CD8-positive, alpha-beta memory T cell (primary cell): Measurements from ENCODE around the gene ST8SIA2. TPM values are rescaled to one million over a fixed set of nuclear protein-coding genes. Genes with fewer than 3 reads are reported as not detected.

Experiments
- CTCF ChIA-PET: fragments of 350-600 bp; sonication (Branson Sonifier 250); formaldehyde crosslinking; loops from one replicate; lab custom pipeline; 2021; ENCODE audit warnings: antibody characterized with exemption; lab: Charles Lee
- POLR2A ChIA-PET: fragments of 350-600 bp; sonication (Branson Sonifier 250); formaldehyde crosslinking; loops from one replicate; lab custom pipeline; 2021; ENCODE audit warnings: antibody characterized with exemption; lab: Charles Lee
- DNase-seq, 5 donors: peaks; one replicate each; pipeline versions ENCODE4 v3.0.0 to v3.0.0-alpha.2; 2020 to 2022; ENCODE audit warnings: mixed read lengths in 1 of 5
- H3K27ac ChIP-seq: one replicate; pipeline ENCODE4 v1.7.0; 2013; ENCODE audit warnings: low read depth, mild to moderate bottlenecking, low read length, moderate library complexity
- H3K27me3 ChIP-seq: 2 replicates; pipeline ENCODE4 v1.7.0; 2013; ENCODE audit warnings: low read length, mild to moderate bottlenecking; ENCODE audit not compliant: insufficient read depth, poor library complexity, severe bottlenecking
- H3K36me3 ChIP-seq: 2 replicates; pipeline ENCODE4 v1.7.0; 2013; ENCODE audit warnings: mild to moderate bottlenecking, low read length, moderate library complexity; ENCODE audit not compliant: insufficient read depth
- H3K4me1 ChIP-seq: 2 replicates; pipeline ENCODE4 v1.7.0; 2013; ENCODE audit warnings: mild to moderate bottlenecking, low read length, moderate library complexity; ENCODE audit not compliant: insufficient read depth
- H3K4me3 ChIP-seq: 2 replicates; pipeline ENCODE4 v1.7.0; 2013; ENCODE audit warnings: mild to moderate bottlenecking, low read length
- H3K9me3 ChIP-seq: 2 replicates; pipeline ENCODE4 v1.7.0; 2013; ENCODE audit warnings: mild to moderate bottlenecking, low read length
- H3K27ac Mint-ChIP-seq, 8 donors: one replicate each; pipeline ENCODE4 v1.8.0; 2020 to 2021; ENCODE audit warnings: mixed read lengths in 8 of 8, mild to moderate bottlenecking in 6 of 8, inconsistent platforms in 3 of 8, moderate library complexity in 3 of 8
- H3K27me3 Mint-ChIP-seq, 2 donors: one replicate each; pipeline ENCODE4 v1.8.0; 2020 to 2021; ENCODE audit warnings: mixed read lengths in 2 of 2, mild to moderate bottlenecking in 1 of 2, moderate library complexity in 1 of 2
- H3K36me3 Mint-ChIP-seq, 3 donors: one replicate each; pipeline ENCODE4 v1.8.0; 2020 to 2021; ENCODE audit warnings: mixed read lengths in 3 of 3, inconsistent platforms in 1 of 3, mild to moderate bottlenecking in 1 of 3
- H3K4me1 Mint-ChIP-seq, 3 donors: one replicate each; pipeline ENCODE4 v1.8.0; 2020 to 2021; ENCODE audit warnings: mixed read lengths in 3 of 3, inconsistent platforms in 1 of 3, mild to moderate bottlenecking in 1 of 3
- H3K4me3 Mint-ChIP-seq, 7 donors: one replicate each; pipeline ENCODE4 v1.8.0; 2020 to 2021; ENCODE audit warnings: mixed read lengths in 7 of 7, mild to moderate bottlenecking in 6 of 7, moderate library complexity in 4 of 7, inconsistent platforms in 2 of 7
- H3K9me3 Mint-ChIP-seq, 5 donors: one replicate each; pipeline ENCODE4 v1.8.0; 2020 to 2022; ENCODE audit warnings: mixed read lengths in 5 of 5, mild to moderate bottlenecking in 3 of 5, moderate library complexity in 2 of 5, inconsistent platforms in 1 of 5
- polyA plus RNA-seq: library from polyadenylated mRNA; unstranded; fragments of 300-500 nt; fragmentation: Illumina TruSeq; gene quantifications from one replicate; pipeline ENCODE4 v1.2.3, GENCODE V29; 2021
- total RNA-seq, 2 experiments: library from RNA; stranded (reverse); gene quantifications; one replicate each; pipeline ENCODE4 v1.2.3, GENCODE V29; 2021

The ST8SIA2 gene, protein sequence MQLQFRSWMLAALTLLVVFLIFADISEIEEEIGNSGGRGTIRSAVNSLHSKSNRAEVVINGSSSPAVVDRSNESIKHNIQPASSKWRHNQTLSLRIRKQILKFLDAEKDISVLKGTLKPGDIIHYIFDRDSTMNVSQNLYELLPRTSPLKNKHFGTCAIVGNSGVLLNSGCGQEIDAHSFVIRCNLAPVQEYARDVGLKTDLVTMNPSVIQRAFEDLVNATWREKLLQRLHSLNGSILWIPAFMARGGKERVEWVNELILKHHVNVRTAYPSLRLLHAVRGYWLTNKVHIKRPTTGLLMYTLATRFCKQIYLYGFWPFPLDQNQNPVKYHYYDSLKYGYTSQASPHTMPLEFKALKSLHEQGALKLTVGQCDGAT
- total RNA-seq (not detected), polyA plus RNA-seq (not detected)

DNA sequence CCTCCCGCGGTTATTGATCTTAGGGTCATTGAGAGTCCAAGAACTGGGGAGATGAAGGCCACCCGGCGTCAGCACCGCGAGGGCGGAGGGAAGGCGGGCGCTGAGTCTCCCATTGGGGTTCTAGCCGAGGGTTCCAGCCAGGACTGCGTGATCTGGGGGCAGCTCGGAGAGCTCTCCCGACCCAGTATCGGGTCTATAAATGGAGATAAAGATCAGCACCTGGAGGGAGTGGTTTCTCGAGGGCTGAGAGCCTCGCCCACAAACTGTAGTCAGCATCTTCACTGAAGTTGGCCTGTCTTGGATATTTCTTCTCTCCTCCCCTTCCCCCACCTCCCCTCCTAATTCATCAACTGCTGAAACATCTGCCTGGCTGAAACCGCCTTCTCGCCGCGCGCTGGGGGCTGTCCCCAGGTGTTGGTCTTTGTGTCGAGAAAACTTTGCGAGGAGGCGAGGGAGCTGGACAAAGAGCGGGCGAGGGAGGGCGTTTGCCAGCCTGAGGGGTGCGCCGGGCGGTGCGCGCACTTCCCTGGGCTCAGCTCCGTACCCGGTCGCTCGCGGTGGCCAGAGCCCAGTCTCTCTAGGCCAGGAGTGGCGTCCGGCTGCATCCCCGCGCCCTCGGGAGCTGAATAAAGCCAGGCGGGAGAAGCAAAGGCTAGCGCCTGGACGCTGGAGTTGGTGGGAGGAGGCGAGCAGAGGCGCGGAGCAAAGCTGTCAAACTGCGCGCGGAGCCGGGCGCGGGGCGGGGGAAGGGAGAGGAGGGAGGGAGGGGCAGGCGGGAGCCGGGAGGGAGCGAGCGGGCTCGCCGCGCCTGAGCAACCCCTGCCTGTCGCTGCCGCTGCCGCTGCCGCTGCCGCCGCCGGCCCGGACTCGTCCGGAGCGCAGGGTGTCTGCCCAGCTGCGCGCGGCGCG, at the start of gene ST8SIA2:
ST8SIA2 (plus strand) TSS at position 811 of the 909 bp plus-strand sequence. CDS start 184 bp downstream, outside the sequence.
- H3K4me3 Mint-ChIP-seq: peak within 1 kb of the TSS in 1 of 7 donors; percentile 27
- H3K4me3 ChIP-seq: no peak within 1 kb of the TSS
- peaks cover 0 to 16% (median 5%) of the 10 kb centered on the region in 3 donors for H3K4me1 Mint-ChIP-seq
- no peak within 1 kb of the TSS for H3K27ac ChIP-seq
- ChIA-PET POLR2A (no interaction called here), CTCF (no interaction called here)
- no peaks in the 10 kb centered on the region for H3K36me3 Mint-ChIP-seq
- H3K27me3 ChIP-seq: peaks cover 15% of the 10 kb centered on the region
- no peaks in the 10 kb centered on the region for H3K4me1 ChIP-seq
- peak within 1 kb of the TSS in 1 of 8 donors; percentile 19 for H3K27ac Mint-ChIP-seq
- no peaks in the 10 kb centered on the region for H3K36me3 ChIP-seq
- no peaks in the 10 kb centered on the region for H3K9me3 Mint-ChIP-seq
- H3K9me3 ChIP-seq: no peaks in the 10 kb centered on the region
- H3K27me3 Mint-ChIP-seq: peaks cover 45 to 77% of the 10 kb centered on the region in 2 donors
- DNase-seq: no peak

DNA sequence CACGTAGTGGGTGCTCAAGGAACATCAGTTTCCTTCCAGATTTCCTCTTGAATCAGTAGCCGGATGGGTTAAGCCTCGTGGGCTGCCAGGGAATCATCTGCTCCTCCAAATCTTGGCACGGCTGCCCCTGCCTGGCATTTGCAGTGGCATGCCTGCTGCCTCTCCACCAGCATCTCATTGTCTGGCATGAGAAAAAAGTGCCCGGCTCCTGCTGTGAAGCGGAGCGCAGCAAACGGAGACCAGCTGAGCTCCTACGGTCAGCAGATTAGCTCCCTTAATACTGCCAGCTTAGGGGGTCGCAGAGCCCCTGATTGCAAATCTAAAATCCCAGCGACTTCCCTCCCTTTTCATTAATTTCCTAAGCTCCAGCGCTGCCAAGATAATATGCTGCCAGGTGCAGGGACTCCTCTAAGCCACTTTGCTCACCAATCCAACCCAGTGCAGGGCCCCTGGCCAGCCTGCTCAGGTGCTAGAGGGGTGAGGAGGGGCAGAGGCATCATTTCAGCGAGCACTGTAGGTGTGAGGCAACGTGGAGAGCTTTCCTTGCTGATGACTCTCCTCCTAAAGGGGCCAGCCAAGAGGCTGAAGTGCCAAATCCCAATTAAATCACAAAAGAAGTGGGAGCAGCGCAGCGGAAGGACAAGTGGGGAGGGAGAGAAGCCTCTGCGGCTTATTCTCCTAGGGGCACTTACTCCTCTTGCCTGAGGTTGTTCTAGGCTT, 49.6 kb upstream of the ST8SIA2 start:
- CTCF ChIA-PET: no interaction called here
- Histone ChIP-seq H3K27me3 (no peaks in the 10 kb centered on the region), H3K9me3 (no peaks in the 10 kb centered on the region), H3K36me3 (no peaks in the 10 kb centered on the region), H3K4me3 (no peak overlapping the region), H3K27ac (no peak overlapping the region), H3K4me1 (no peaks in the 10 kb centered on the region)
- Mint-ChIP-seq H3K27ac (no peak overlapping the region), H3K27me3 (peaks cover 27 to 48% of the 10 kb centered on the region in 2 donors), H3K4me3 (no peak overlapping the region), H3K36me3 (no peaks in the 10 kb centered on the region), H3K4me1 (no peaks in the 10 kb centered on the region), H3K9me3 (peaks cover 0 to 11% (median under 1%) of the 10 kb centered on the region in 5 donors)
- no peak for DNase-seq
- POLR2A ChIA-PET: no interaction called here

DNA sequence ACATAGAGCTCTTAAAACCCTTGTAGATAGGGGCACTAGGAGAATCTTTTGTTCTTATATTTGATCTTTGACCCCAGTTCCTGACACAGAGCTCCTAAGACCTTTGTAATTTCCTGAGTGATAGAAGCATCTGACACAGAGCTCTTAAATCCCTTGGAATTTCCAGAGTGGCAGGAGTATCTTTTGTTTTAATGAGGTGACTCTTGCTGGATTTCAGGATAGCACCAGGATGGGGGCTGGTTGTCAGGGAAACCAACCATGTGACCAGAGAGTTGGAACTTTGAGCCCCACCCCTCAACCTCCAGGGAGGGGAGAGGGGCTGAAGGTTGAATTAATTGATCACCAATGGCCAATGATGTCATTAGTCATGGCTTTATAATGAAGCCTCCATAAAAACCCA, 47.6 kb upstream of the ST8SIA2 start:
- H3K4me1 Mint-ChIP-seq: no peaks in the 10 kb centered on the region
- peaks cover 27 to 44% of the 10 kb centered on the region in 2 donors for H3K27me3 Mint-ChIP-seq
- no peak overlapping the region for H3K27ac Mint-ChIP-seq
- no peak for DNase-seq
- no peak overlapping the region for H3K4me3 Mint-ChIP-seq
- Histone ChIP-seq H3K36me3 (no peaks in the 10 kb centered on the region), H3K27me3 (no peaks in the 10 kb centered on the region), H3K4me1 (no peaks in the 10 kb centered on the region), H3K9me3 (no peaks in the 10 kb centered on the region), H3K4me3 (no peak overlapping the region), H3K27ac (no peak overlapping the region)
- ChIA-PET CTCF (no interaction called here), POLR2A (no interaction called here)
- peaks cover 0 to 11% (median 2%) of the 10 kb centered on the region in 5 donors for H3K9me3 Mint-ChIP-seq
- H3K36me3 Mint-ChIP-seq: no peaks in the 10 kb centered on the region

DNA sequence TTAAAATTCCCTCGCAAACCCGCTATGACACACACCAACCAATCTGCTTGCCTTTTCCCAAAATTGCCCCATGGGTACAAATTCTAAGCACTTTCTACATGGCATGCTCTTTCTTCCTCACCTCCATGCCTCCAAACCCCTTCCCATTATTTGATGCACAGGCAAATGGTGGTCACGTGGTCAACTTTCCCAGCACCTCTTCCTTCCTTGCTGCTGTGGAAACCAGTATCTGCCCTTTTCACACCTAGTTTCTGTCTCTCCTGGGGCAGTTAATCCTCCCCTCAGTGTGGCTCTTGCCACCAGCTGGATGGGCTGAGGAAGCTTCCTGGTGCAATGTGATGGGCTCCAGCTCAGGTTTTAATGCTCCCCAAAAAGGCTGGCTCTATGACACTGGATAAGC, 38.4 kb upstream of the ST8SIA2 start:
- Histone ChIP-seq H3K4me3 (no peak overlapping the region), H3K9me3 (no peaks in the 10 kb centered on the region), H3K27me3 (no peaks in the 10 kb centered on the region), H3K36me3 (no peaks in the 10 kb centered on the region), H3K4me1 (no peaks in the 10 kb centered on the region), H3K27ac (no peak overlapping the region)
- no peaks in the 10 kb centered on the region for H3K36me3 Mint-ChIP-seq
- peaks cover 7 to 23% of the 10 kb centered on the region in 2 donors for H3K27me3 Mint-ChIP-seq
- ChIA-PET POLR2A (no interaction called here), CTCF (no interaction called here)
- H3K4me1 Mint-ChIP-seq: no peaks in the 10 kb centered on the region
- H3K4me3 Mint-ChIP-seq: no peak overlapping the region
- DNase-seq: no peak
- no peak overlapping the region for H3K27ac Mint-ChIP-seq
- no peaks in the 10 kb centered on the region for H3K9me3 Mint-ChIP-seq

DNA sequence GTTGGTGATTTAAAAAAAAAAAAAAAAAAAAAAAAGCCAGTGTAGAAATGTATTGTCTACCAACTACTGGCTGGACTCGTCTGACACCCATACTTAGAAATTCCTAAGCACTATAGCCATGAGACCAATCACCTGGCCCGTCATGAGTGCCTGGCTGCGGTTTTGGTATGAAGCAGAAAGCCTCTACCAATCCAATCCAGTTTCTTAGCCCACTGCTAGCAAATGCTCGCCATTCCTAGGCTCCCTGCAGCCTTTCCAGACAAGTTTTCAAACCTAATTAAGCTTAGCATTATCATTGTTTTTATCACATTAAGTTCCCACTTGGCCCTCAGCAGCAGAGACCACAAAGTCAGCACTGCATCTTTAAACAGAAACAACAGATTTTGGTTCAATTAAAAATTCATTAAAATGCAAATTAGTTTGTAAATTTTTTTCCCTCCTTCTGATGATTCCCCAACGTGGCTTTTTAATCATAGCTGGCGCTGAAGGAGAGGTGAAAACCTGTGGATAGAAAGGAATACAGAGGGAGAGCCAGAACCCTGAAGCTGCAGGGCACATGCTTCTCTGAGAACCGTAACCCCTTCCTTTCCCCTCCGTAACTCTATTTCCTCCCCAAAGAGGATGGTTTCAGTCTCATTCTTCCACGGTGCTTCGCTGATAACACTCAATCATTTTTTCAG, 32.2 kb upstream of the ST8SIA2 start:
- Mint-ChIP-seq H3K36me3 (no peaks in the 10 kb centered on the region), H3K9me3 (peaks cover 0 to 2% (median 0%) of the 10 kb centered on the region in 5 donors), H3K27ac (no peak overlapping the region), H3K4me1 (no peaks in the 10 kb centered on the region), H3K4me3 (no peak overlapping the region), H3K27me3 (peaks cover 16 to 25% of the 10 kb centered on the region in 2 donors)
- Histone ChIP-seq H3K27me3 (no peaks in the 10 kb centered on the region), H3K27ac (no peak overlapping the region), H3K36me3 (no peaks in the 10 kb centered on the region), H3K4me1 (no peaks in the 10 kb centered on the region), H3K4me3 (no peak overlapping the region), H3K9me3 (no peaks in the 10 kb centered on the region)
- ChIA-PET POLR2A (interaction anchor here (0.6 kb wide), 1 partner anchor 360 kb away, joined by 5 read pairs; no protein-coding TSS in a partner anchor), CTCF (no interaction called here)
- DNase-seq: no peak

DNA sequence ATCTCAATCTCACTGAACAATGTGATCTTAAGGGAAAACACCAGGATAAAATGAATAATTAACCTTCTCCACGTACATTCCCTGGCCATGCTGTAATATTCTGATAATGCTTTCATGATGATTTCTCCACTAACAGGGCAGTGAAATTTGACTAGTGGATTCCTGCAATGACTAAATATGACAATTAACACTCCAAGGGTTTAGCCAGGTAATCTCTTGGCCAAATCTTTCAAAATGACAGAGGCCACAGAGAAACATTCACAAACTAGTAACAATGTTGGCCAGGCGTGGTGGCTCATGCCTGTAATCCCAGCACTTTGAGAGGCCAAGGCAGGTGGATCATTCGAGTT, 31.7 kb upstream of the ST8SIA2 start:
- H3K4me1 ChIP-seq: no peaks in the 10 kb centered on the region
- H3K27me3 ChIP-seq: no peaks in the 10 kb centered on the region
- no peak overlapping the region for H3K4me3 ChIP-seq
- H3K27me3 Mint-ChIP-seq: peaks cover 16 to 22% of the 10 kb centered on the region in 2 donors
- H3K27ac Mint-ChIP-seq: no peak overlapping the region
- DNase-seq: no peak
- H3K36me3 Mint-ChIP-seq: no peaks in the 10 kb centered on the region
- no peaks in the 10 kb centered on the region for H3K9me3 ChIP-seq
- no peaks in the 10 kb centered on the region for H3K4me1 Mint-ChIP-seq
- H3K9me3 Mint-ChIP-seq: peaks cover 0 to 2% (median 0%) of the 10 kb centered on the region in 5 donors
- ChIA-PET POLR2A (interaction anchor here (0.6 kb wide), 1 partner anchor 361 kb away, joined by 5 read pairs; no protein-coding TSS in a partner anchor), CTCF (no interaction called here)
- no peaks in the 10 kb centered on the region for H3K36me3 ChIP-seq
- no peak overlapping the region for H3K4me3 Mint-ChIP-seq
- H3K27ac ChIP-seq: no peak overlapping the region

DNA sequence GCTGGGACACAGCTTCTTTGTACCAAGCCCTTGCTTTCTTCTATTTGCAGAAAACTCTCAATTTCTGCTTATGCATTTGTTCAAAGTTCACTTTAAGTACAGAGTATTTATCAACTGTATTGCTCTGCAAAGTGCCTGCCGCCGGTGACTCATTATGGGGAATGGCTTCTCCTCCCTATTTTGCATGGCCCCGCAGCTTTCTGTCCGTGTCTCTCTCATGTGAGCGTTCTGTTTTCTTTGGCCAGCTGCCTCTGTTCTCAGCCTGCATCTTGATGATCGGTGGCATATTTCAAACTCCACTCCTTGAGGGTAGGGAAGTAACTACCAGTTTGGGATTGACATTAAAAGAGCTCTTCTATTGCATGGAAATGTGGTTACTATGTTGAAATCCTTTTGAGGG, 28.6 kb upstream of the ST8SIA2 start:
- no peaks in the 10 kb centered on the region for H3K4me1 ChIP-seq
- Mint-ChIP-seq H3K9me3 (peaks cover 0 to 2% (median 0%) of the 10 kb centered on the region in 5 donors), H3K4me1 (no peaks in the 10 kb centered on the region), H3K27me3 (peaks cover 13 to 21% of the 10 kb centered on the region in 2 donors), H3K27ac (peak overlapping the region in 1 of 8 donors; percentile 40), H3K36me3 (no peaks in the 10 kb centered on the region), H3K4me3 (no peak overlapping the region)
- ChIA-PET POLR2A (no interaction called here), CTCF (interaction anchor here (1.3 kb wide), 1 partner anchor 17 kb away, joined by 3 read pairs; no protein-coding TSS in a partner anchor)
- H3K9me3 ChIP-seq: no peaks in the 10 kb centered on the region
- H3K4me3 ChIP-seq: no peak overlapping the region
- DNase-seq: no peak
- H3K27ac ChIP-seq: no peak overlapping the region
- no peaks in the 10 kb centered on the region for H3K36me3 ChIP-seq
- no peaks in the 10 kb centered on the region for H3K27me3 ChIP-seq
